Neural cell (in vitro differentiated cells): Measurements from ENCODE around the gene CCDC150. TPM values are rescaled to one million over a fixed set of nuclear protein-coding genes. Genes with fewer than 3 reads are reported as not detected.

Experiments
- H2AFZ ChIP-seq: fragments of 200-600, 300-800 bp; sonication (generic), shearing (Covaris generic); 2 replicates; pipeline ENCODE4 v1.6.0; 2014; ENCODE audit warnings: low read depth, mild to moderate bottlenecking, antibody characterized with exemption, low read length, moderate library complexity
- H3F3A ChIP-seq: fragments of 200-600 bp; shearing (Covaris generic); 2 replicates; pipeline ENCODE4 v1.6.1; 2016; ENCODE audit warnings: mild to moderate bottlenecking, moderate library complexity, mixed read lengths, antibody characterized with exemption, low read length; ENCODE audit not compliant: insufficient read depth, poor library complexity, severe bottlenecking
- H3K27ac ChIP-seq: fragments of 200-600, 300-800 bp; sonication (generic), shearing (Covaris generic); 2 replicates; pipeline ENCODE4 v1.5.1; 2014; ENCODE audit warnings: mild to moderate bottlenecking, low read length, moderate library complexity
- H3K27me3 ChIP-seq: fragments of 300-800, 200-600 bp; sonication (generic), shearing (Covaris generic); 2 replicates; pipeline ENCODE4 v1.6.0; 2014; ENCODE audit warnings: mild to moderate bottlenecking, low read depth, low read length, moderate library complexity; ENCODE audit not compliant: insufficient read depth
- H3K36me3 ChIP-seq: fragments of 300-800, 200-600 bp; sonication (generic), shearing (Covaris generic); 2 replicates; pipeline ENCODE4 v1.5.1; 2014; ENCODE audit warnings: mild to moderate bottlenecking, antibody characterized with exemption, low read length, moderate library complexity; ENCODE audit not compliant: insufficient read depth
- H3K4me2 ChIP-seq: fragments of 300-800, 200-600 bp; sonication (generic), shearing (Covaris generic); 2 replicates; pipeline ENCODE4 v1.6.0; 2014; ENCODE audit warnings: mild to moderate bottlenecking, low read length
- H3K4me3 ChIP-seq: fragments of 300-800, 200-600 bp; sonication (generic), shearing (Covaris generic); 2 replicates; pipeline ENCODE4 v1.5.1; 2014; ENCODE audit warnings: mild to moderate bottlenecking, low read length, moderate library complexity
- H3K79me2 ChIP-seq: fragments of 200-600 bp; shearing (Covaris generic); replicated peaks from 2 replicates; pipeline ENCODE4 v1.6.0; 2014; ENCODE audit warnings: mild to moderate bottlenecking, low read length, moderate library complexity; ENCODE audit not compliant: insufficient read depth
- H3K9ac ChIP-seq: fragments of 300-800, 200-600 bp; sonication (generic), shearing (Covaris generic); 2 replicates; pipeline ENCODE4 v1.6.1; 2016; ENCODE audit warnings: mild to moderate bottlenecking, low read length, mixed read lengths
- H3K9me2 ChIP-seq: fragments of 200-600 bp; shearing (Covaris generic); 2 replicates; pipeline ENCODE4 v1.6.1; 2016; ENCODE audit warnings: mild to moderate bottlenecking, low read length, mixed read lengths; ENCODE audit not compliant: insufficient read depth
- H3K9me3 ChIP-seq: fragments of 200-600, 300-800 bp; sonication (generic), shearing (Covaris generic); 2 replicates; pipeline ENCODE4 v1.6.1; 2016; ENCODE audit warnings: mild to moderate bottlenecking, mixed run types, low read length, moderate library complexity, mixed read lengths
- H4K20me1 ChIP-seq: fragments of 200-600 bp; shearing (Covaris generic); 2 replicates; pipeline ENCODE4 v1.6.1; 2016; ENCODE audit warnings: mild to moderate bottlenecking, mixed run types; ENCODE audit not compliant: insufficient read depth
- CTCF ChIP-seq: fragments of 450-650 bp; IDR thresholded peaks from 2 replicates; pipeline ENCODE4 v1.5.1; 2014; ENCODE audit warnings: antibody characterized with exemption, mild to moderate bottlenecking, moderate library complexity; ENCODE audit not compliant: poor library complexity, severe bottlenecking
- EP300 ChIP-seq: fragments of 450-650 bp; conservative IDR thresholded peaks from 2 replicates; pipeline ENCODE4 v1.6.1; 2014; ENCODE audit warnings: antibody characterized with exemption, mild to moderate bottlenecking, moderate library complexity; ENCODE audit not compliant: poor library complexity, severe bottlenecking
- EZH2 ChIP-seq: fragments of 200-600, 300-800 bp; shearing (Covaris generic), sonication (generic); IDR thresholded peaks from 2 replicates; pipeline ENCODE4 v1.6.1; 2014; ENCODE audit warnings: antibody characterized with exemption, low read length, borderline replicate concordance, mild to moderate bottlenecking; ENCODE audit not compliant: insufficient read depth, poor library complexity, severe bottlenecking
- MXI1 ChIP-seq: fragments of 450-650 bp; conservative IDR thresholded peaks from 2 replicates; pipeline ENCODE4 v1.6.1; 2014; ENCODE audit warnings: antibody characterized with exemption, mild to moderate bottlenecking; ENCODE audit not compliant: poor library complexity, severe bottlenecking
- POLR2AphosphoS5 ChIP-seq: IDR thresholded peaks from 2 replicates; pipeline ENCODE4 v1.6.1; 2012
- RAD21 ChIP-seq: fragments of 450-650 bp; conservative IDR thresholded peaks from 2 replicates; pipeline ENCODE4 v1.6.1; 2014; ENCODE audit warnings: antibody characterized with exemption, mild to moderate bottlenecking, moderate library complexity
- REST ChIP-seq: IDR thresholded peaks from 2 replicates; pipeline ENCODE4 v1.6.1; 2012; ENCODE audit warnings: borderline replicate concordance
- SMC3 ChIP-seq: fragments of 450-650 bp; conservative IDR thresholded peaks from 2 replicates; pipeline ENCODE4 v1.6.1; 2014; ENCODE audit warnings: antibody characterized with exemption, mild to moderate bottlenecking, moderate library complexity; ENCODE audit not compliant: poor library complexity
- TAF1 ChIP-seq: IDR thresholded peaks from 2 replicates; pipeline ENCODE4 v1.6.1; 2012; ENCODE audit warnings: low read depth
- polyA plus RNA-seq: library from polyadenylated mRNA; depleted of rRNA; stranded (reverse); fragments of >200 nt; gene quantifications from 2 replicates; pipeline ENCODE4 v1.2.3, GENCODE V29; 2014

The CCDC150 gene
- polyA plus RNA-seq, 1 donor from 2014 or later = 0.57 TPM

GRCh38 chr2:196652869-196653268 is 13.4 kb downstream of the CCDC150 start:
- H2AFZ ChIP-seq = no peak overlapping the region
- peaks cover 9% of the 10 kb centered on the region for H3K9me3 ChIP-seq
- no peak overlapping the region for H3K27ac ChIP-seq
- no peaks in the 10 kb centered on the region for H3K9me2 ChIP-seq
- H3K79me2 ChIP-seq = no peaks in the 10 kb centered on the region
- H3F3A ChIP-seq = no peaks in the 10 kb centered on the region
- H3K36me3 ChIP-seq = no peaks in the 10 kb centered on the region
- no peak for TF ChIP-seq TAF1
- no peak for TF ChIP-seq EZH2
- TF ChIP-seq RAD21 = no peak
- TF ChIP-seq POLR2AphosphoS5 = no peak
- no peak for TF ChIP-seq SMC3
- TF ChIP-seq MXI1 = no peak
- no peak for TF ChIP-seq CTCF
- TF ChIP-seq EP300 = no peak
- TF ChIP-seq REST = no peak
- H4K20me1 ChIP-seq = no peaks in the 10 kb centered on the region
- no peak overlapping the region for H3K9ac ChIP-seq
- H3K4me2 ChIP-seq = no peak overlapping the region
- H3K27me3 ChIP-seq = no peaks in the 10 kb centered on the region
- H3K4me3 ChIP-seq = no peak overlapping the region

DNA sequence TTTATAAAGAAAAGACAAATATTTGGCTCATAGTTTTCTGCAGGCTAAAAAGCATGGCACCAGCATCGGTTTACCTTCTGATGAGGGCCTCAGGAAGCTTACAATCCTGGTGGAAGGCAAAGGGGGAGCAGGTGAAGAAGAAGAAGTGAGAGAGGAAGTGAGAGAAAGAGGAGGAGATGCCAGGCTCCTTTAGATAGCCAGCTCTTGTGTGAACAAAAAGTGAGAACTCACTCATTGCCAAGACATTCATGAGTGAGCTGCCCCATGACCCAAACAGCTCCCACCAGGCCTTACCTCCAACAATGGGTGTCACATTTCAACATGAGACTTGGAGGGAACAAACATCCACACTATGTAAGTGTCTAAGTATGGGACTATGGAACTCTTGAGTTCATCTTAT is 14.3 kb downstream of the CCDC150 start:
- no peak overlapping the region for H2AFZ ChIP-seq
- H3K79me2 ChIP-seq = no peaks in the 10 kb centered on the region
- no peak for TF ChIP-seq MXI1
- no peak overlapping the region for H3K4me2 ChIP-seq
- H3K9ac ChIP-seq = no peak overlapping the region
- H3F3A ChIP-seq = no peaks in the 10 kb centered on the region
- no peaks in the 10 kb centered on the region for H3K27me3 ChIP-seq
- no peak overlapping the region for H3K4me3 ChIP-seq
- no peaks in the 10 kb centered on the region for H4K20me1 ChIP-seq
- peaks cover 9% of the 10 kb centered on the region for H3K9me3 ChIP-seq
- no peaks in the 10 kb centered on the region for H3K36me3 ChIP-seq
- H3K27ac ChIP-seq = no peak overlapping the region
- no peaks in the 10 kb centered on the region for H3K9me2 ChIP-seq

DNA sequence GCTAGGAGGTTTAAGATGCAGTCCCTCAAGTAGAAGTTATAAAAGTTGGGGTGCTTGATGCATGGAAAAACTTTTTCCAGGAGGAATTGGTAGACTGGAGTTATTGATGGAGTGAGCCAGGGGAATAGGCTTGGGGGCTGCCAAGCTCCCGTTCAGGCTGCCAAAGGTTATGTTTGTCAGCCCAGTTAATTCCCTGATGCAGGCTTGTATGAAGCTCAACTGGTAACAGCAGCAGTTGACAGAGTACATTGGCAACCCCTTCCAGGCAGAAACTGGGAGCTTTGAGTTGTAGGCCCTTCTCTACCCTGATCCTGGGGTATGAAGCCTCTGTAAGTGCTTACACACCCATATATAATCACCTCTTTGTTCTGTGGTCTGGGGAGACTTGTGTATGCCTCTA is 16.2 kb downstream of the CCDC150 start:
- Histone ChIP-seq H3K27me3 (no peaks in the 10 kb centered on the region), H3K4me2 (no peak overlapping the region), H3F3A (no peaks in the 10 kb centered on the region), H3K9me2 (no peaks in the 10 kb centered on the region), H2AFZ (no peak overlapping the region), H3K9ac (no peak overlapping the region), H3K9me3 (peaks cover 9% of the 10 kb centered on the region), H3K4me3 (no peak overlapping the region), H4K20me1 (no peaks in the 10 kb centered on the region), H3K79me2 (no peaks in the 10 kb centered on the region), H3K27ac (no peak overlapping the region), H3K36me3 (no peaks in the 10 kb centered on the region)
- no peak for TF ChIP-seq TAF1
- TF ChIP-seq REST = no peak
- no peak for TF ChIP-seq SMC3
- no peak for TF ChIP-seq RAD21
- TF ChIP-seq EZH2 = no peak
- TF ChIP-seq CTCF = no peak
- no peak for TF ChIP-seq POLR2AphosphoS5
- no peak for TF ChIP-seq EP300
